GM21360 (cell line): ENCODE results near the gene FLYWCH1.

Experiments
- ATAC-seq: cut with Tn5 transposase; IDR thresholded peaks from one replicate; pipeline ENCODE4 v1.9.1; 2021; ENCODE audit warnings: mild to moderate bottlenecking, moderate library complexity; ENCODE audit not compliant: unreplicated experiment

Gene FLYWCH1

GRCh38 chr16:2950353-2950724 lies 38.6 kb downstream of the FLYWCH1 start:
- ATAC-seq, result no peak

- ATAC-seq, result no peak
Observed at GRCh38 chr16:2950773-2951172, 39.0 kb downstream of the FLYWCH1 start.

DNA sequence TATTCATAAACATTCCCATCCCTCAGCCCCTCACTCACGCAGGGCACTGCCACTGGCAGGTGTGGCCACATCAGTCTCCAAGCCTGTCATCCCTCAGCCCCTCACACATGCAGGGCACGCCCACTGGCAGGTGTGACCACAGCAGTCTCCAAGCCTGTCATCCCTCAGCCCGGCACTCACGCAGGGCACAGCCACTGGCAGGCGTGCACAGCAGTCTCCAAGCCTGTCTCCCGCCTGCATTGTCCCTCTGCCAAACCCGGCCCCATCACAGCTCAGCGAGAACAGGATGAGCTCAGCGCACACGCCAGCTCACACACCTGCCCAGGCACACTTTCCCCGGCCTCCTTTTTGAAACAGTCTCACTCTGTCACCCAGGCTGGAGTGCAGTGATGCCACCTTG lies 40.9 kb downstream of the FLYWCH1 start:
- no peak for ATAC-seq

DNA sequence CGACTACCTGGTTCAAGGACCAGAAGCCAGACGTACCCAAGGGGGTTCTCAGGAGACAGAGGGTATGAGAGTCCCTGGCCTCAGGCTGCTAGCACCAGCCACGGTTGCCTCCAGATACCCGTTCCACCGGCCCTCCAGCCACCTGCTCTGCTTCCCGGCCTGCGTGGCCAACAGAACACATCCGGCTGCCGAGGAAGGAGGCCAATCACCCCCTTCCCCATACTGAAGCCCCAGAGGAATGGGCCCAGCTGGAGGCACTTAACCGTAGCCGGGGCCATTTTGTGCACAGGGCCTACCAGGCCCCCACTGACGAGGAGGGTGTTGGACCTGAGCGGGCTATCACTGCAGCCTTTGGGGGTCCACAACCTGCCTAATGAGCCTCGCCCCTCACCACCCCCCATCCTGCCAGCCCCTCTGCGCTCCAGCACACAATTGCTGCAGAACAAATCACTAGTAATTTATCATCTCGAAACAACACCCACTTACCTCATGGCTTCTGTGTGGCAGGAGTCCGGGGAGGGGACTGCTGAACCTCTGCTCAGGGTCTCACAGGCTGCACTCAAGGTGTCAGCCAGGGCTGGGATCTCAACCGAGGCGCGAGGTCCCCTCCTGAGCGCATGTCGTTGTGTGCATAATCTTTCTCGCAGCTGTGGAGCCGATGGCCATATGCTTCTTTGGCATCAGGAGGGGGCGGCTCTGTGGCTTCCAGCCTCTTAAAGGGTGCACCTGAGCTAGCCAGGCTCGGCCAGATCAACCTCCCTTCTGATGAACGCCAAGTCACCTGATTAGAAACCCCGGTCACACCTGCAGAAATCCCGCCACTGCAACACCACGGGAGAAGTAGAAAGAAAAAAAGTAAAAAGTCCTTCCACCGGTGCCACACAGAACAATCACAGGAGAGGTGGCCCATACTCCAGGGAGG lies 42.2 kb downstream of the FLYWCH1 start:
- no peak for ATAC-seq

- ATAC-seq, result no peak
Observed at GRCh38 chr16:2954656-2955381, 43.1 kb downstream of the FLYWCH1 start.

- ATAC-seq, result no peak
Observed at GRCh38 chr16:2955438-2955778, 43.7 kb downstream of the FLYWCH1 start.

DNA sequence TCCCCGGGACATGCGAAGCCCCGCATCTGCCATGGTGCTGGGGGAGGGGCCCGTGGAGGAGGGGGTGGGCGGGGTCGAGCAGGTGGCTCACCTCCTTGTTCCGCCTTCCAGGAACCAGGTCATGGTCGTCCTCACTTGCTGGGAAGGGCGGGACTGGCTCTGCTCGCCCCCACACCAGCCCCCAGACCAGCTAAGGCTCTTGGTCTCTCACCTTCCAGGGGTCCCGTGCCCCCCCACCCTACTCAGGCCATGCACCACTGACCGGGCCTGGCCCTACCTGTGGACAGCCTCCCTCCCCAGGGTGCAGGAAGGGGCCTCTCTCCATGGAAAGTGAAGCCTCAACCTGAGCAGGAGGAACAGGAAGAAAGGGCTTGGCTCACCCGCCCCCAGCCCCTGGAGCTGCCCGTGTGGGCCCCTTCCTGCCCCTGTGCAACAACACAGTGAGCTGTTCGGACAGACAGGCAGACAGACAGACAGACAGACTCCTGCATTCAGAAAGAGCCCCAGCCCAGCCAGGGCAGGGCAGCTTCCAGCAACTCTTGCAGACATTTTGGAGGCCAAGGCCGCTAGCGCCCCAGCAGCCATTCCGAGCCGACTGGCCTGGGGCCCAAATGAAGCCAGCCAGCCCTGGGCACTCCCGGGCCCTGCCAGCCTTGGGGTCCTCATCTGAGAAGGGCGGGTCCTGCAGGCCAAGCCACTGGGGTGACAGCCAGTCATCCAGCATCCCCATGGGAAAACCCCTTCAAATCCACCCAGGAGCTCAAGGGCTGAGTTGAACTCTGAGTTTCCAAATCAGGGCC lies 44.2 kb downstream of the FLYWCH1 start:
- ATAC-seq, result no peak

DNA sequence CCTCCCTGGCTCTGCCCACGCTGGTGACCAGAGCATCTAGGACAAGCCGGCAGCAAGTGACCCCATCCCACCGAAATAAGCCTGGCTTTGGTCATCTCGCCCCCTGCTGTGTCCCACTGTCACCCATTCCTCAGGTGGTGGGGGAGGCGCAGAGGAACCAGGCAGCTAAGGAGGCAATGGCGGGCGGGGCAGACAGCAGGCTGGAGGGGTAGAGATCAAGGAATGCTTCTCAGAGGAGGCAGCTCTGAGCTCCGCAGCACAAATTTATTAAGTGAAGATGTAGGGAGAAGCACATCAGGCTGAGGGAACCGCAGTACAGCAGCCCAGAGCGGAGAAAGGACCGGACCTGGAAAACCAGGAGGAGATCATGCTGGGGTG lies 44.8 kb downstream of the FLYWCH1 start:
- no peak for ATAC-seq

DNA sequence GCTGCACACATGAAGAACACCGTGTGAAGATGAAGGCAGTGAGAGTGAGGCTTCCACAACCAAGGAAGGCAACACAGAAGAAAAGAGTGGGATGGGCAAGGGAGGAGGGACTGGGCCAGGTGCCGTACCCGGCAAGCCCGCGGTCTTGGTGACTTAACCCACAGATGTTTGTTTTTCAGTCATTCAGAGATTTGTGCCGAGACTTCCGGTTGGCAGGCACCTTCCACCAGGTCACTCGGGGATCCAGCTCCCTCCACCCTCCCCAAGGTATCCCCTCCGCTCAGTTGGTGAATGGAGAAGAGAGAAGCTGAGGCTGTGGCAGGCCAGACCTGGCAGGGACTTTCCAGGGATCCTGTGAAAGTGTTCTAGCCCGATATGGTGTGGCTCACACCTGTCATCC lies 47.5 kb downstream of the FLYWCH1 start:
- ATAC-seq, result no peak

- no peak for ATAC-seq
Observed at GRCh38 chr16:2960183-2961010, 48.7 kb downstream of the FLYWCH1 start.

DNA sequence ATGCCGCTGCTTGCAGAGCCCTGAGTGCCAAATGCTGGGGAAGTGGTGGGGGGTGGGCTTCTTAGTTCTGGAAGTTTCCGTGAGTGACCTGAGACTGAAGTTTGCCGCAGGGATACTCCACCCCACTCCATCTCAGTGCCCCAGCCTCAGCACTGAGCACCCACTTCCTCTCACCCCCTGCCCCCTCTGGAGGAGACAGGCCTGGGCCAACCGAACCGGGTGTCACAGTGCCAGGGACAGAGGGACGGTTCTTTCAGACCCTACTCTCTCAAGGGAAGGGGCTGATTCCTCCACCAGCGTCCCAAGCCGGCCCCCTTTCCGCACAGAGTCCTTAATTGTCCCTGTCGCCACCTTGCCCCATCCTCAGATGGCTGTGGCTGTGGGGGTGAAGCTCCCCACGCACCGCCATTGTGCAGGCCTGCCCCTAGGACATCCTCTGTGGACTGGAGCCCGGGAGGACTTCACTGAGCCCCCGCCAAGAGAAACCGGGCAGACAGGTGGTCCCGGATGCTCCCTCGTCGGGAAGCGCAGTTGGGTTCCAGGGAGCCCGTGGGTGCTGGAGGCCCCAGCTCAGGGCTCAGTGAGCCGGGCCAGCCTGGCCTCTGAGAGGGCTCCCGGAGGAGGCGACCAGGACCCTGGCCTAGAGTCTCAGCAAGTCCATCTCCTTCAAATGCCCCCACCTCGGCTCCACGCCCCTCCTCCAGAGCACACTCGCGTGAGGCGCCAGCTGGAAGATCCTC lies 50.8 kb downstream of the FLYWCH1 start:
- no peak for ATAC-seq

DNA sequence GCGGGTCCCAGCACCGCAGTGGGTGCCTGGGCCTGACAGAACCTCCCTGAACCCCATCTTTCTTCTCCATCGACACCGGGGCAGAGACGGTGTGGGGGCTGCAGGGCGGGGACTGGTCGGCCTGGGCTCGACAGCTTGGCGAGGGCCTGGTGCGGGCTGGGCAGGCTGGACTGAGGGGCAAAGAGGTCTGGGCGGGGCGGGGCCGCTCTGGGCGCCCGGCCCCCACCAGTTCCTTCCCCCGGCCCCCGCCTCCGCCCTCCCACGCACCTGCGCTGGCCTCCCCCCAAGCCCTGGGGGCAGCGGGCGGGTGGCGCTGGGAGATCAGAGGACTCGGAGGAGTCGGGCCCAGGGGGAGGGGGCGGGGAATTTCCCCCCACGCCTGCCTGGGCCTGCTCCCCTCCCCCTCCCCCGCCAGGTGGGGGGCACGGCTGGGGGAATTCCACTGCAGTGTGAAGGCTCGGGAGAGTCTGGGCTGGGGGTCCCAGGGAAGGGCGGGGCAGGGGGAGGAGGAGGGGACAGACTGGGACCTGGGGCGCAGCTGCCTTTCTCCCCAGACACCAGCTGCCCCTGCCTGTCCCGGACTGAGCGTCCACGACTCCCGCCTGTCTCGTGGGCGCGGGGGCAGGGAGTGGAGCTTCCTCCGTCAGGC lies 51.5 kb downstream of the FLYWCH1 start:
- no peak for ATAC-seq

GRCh38 chr16:2963723-2964474 lies 52.2 kb downstream of the FLYWCH1 start, which contains the start of gene KREMEN2:
TSS of gene KREMEN2 (plus strand) at chr16:2964275. CDS start at chr16:2964521, 246 bp downstream.
- no peak for ATAC-seq

- no peak for ATAC-seq
Observed at GRCh38 chr16:2964475-2965336, 53.0 kb downstream of the FLYWCH1 start.

DNA sequence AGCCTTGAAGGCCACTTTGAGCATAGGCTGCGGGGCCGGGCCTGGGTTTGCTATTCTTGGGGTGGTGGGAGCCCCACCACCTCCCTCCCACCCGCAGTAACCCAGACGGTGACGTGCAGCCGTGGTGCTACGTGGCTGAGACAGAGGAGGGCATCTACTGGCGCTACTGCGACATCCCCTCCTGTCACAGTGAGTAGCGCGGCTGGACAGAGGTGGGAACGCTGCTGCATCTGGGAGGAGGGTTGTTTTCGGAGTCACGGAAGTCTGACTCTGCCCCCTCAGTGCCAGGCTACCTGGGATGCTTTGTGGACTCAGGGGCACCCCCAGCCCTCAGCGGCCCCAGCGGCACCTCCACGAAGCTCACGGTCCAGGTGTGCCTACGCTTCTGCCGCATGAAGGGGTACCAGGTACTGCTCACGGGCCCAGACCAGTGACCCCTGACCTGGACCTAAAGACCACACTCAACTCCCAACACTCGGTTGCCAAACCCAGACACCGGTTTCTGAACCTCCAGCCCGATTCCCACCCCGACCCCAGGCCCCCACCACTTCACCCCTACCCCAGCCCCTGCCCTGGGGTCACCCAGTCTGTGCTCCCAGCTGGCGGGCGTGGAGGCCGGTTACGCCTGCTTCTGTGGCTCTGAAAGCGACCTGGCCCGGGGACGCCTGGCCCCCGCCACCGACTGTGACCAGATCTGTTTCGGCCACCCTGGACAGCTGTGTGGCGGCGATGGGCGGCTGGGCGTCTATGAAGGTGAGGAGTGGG lies 54.5 kb downstream of the FLYWCH1 start:
- no peak for ATAC-seq

- no peak for ATAC-seq
Observed at GRCh38 chr16:2966808-2967191, 55.1 kb downstream of the FLYWCH1 start.

GRCh38 chr16:2967211-2967631 lies 55.5 kb downstream of the FLYWCH1 start:
- no peak for ATAC-seq
